NB4 (cell line): ENCODE data around the gene ADGRD2.

Experiments
- DNase-seq: peaks from one replicate; pipeline ENCODE4 v3.0.0; 2010; ENCODE audit warnings: low read depth
- H3K4me3 ChIP-seq: one replicate; pipeline ENCODE4 v1.5.1; 2011; ENCODE audit warnings: mild to moderate bottlenecking, low read depth, low read length, moderate library complexity
- MYC ChIP-seq: IDR thresholded peaks from 2 replicates; pipeline ENCODE4 v1.6.1; 2011; ENCODE audit warnings: low read depth, low read length
- POLR2A ChIP-seq: IDR thresholded peaks from 2 replicates; pipeline ENCODE4 v1.6.1; 2011; ENCODE audit warnings: mild to moderate bottlenecking; ENCODE audit not compliant: insufficient read length; ENCODE audit errors: extremely low read depth
- TF ChIP-seq, protein P1 (sequence below): IDR thresholded peaks from 2 replicates; pipeline ENCODE4 v1.6.1; 2011; ENCODE audit warnings: low read depth, low read length
- TF ChIP-seq, protein P2 (sequence below): IDR thresholded peaks from one replicate; pipeline ENCODE4 v1.5.1; 2012; ENCODE audit warnings: low read depth, low read length

ADGRD2 gene

DNA sequence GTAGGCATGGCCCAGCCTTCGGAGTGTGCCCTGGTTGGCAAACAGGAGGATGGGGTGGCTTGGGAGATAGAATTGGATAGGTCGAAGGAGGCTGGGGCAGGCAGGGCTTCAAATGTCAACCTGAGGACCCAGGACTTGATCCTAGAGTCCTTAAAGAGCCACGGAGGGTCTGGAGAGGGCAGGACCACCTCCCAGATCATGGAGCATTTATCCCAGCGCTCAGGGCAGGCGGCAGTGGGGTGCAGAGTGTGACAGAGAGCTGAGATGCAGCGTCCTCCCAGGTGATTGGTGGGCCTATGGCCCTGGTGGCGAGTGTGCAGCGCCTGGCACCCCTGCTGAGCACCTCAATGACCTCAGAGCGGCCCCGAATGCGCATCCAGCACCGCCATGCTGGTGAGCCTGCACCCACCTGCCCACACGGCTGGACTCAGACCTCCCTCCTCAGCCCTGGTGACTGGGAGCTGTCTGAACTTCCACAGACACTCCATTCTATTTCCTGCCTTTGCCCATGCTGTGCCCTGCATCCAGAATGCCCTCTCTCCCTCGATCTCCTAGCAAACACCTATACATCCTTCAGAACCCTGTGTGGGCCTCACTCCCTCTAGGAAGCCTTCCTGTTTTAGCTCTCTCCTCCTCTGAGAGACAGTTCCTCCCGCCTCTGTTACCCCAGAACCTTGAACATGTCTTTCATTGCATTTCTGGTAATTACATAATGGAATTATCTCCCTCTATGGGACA is 6.3 kb downstream of the ADGRD2 start:
- TF ChIP-seq POLR2A (no peak), MYC (no peak)
- TF ChIP-seq, protein P1, sequence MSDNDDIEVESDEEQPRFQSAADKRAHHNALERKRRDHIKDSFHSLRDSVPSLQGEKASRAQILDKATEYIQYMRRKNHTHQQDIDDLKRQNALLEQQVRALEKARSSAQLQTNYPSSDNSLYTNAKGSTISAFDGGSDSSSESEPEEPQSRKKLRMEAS = no peak
- TF ChIP-seq, protein P2, sequence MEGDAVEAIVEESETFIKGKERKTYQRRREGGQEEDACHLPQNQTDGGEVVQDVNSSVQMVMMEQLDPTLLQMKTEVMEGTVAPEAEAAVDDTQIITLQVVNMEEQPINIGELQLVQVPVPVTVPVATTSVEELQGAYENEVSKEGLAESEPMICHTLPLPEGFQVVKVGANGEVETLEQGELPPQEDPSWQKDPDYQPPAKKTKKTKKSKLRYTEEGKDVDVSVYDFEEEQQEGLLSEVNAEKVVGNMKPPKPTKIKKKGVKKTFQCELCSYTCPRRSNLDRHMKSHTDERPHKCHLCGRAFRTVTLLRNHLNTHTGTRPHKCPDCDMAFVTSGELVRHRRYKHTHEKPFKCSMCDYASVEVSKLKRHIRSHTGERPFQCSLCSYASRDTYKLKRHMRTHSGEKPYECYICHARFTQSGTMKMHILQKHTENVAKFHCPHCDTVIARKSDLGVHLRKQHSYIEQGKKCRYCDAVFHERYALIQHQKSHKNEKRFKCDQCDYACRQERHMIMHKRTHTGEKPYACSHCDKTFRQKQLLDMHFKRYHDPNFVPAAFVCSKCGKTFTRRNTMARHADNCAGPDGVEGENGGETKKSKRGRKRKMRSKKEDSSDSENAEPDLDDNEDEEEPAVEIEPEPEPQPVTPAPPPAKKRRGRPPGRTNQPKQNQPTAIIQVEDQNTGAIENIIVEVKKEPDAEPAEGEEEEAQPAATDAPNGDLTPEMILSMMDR = no peak
- no peak for DNase-seq

DNA sequence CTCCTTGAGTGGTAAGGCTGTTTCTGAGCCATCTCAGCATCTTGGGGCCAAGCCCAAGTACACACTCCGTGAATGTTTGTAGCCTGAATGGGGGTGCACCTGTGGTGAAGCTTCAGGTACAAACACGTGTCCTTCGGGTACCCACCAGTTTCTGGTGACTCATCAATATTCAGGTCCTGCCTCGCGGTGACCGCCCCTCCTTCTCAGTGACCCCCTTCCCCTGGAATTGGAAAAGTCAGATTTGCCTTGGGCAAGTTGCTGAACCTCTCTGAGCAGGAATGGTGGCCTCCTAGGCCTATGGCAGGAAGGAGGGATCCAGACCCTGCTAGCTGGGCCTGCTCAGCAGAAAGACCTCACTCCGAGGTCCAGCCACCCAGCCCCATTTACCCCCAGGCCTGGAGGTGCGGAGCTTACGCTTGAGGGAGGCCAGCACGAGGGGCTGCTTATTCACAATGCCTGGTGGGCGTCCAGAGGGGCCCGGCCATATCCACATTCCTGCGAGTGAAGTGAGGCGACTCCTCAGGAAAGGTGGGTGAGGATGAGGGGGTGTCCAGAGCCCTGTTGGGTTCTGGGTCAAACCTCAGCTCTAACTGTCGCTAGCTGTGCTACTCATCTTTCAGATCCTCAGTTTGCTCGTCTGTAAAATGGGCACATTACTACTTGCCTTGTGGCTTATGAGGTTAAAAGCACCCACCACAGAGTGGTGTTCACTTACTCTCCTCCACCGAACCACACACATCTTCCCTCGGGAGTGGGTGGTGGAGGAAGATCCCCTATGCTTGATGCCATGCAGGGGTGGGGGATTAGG is 7.0 kb downstream of the ADGRD2 start:
- TF ChIP-seq, protein P1 = no peak
- TF ChIP-seq POLR2A = no peak
- TF ChIP-seq, protein P2 = no peak
- TF ChIP-seq MYC = no peak
- DNase-seq = no peak
- no peak overlapping the region for H3K4me3 ChIP-seq

More for the DNA sequence above, 6.3 kb downstream of the ADGRD2 start:
- H3K4me3 ChIP-seq = no peak overlapping the region

DNA sequence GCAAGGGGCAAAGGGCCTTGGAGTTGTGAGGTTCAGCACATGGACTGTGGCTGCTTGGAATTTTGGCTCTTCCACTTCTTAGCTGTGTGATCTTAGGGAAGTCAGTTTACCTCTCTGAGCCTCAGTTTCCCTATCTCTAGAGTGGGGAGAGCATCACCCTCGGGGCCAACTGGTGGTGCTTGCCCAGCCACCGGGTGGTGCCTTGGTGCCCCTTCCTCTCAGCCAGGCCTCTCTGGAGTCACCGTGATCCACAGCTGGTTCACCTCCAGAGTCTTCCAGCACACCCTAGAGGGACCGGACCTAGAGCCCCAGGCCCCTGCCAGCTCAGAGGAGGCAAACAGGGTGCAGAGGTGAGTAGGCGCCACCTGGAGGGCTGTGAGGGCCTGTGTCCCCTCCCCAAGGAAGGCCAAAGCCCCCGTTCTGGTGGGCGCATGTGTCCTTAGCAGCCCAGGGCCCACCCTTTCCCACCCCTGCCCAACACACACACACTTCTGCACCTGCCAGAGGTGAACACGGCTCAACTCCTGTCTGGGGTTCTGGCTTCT is 7.7 kb downstream of the ADGRD2 start:
- no peak overlapping the region for H3K4me3 ChIP-seq
- no peak for DNase-seq
- TF ChIP-seq MYC = no peak
- TF ChIP-seq, protein P2 = peak; percentile 4

DNA sequence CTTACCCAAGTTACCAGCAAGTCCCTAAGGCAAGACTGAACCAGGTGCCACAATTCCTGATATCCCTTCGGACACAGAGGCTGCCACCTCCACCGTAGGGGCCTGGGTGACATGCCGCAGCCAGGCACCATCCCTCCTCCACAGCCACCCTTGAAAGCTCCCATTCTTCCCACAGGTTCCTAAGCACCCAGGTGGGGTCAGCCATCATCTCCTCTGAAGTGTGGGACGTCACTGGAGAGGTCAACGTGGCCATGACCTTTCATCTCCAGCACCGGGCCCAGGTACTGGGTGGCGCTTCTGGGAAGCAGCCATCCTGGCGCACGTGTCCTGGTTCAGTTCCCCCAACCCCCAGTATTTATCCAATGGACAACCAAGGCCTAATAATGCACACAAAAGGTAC is 8.2 kb downstream of the ADGRD2 start:
- TF ChIP-seq, protein P1 = no peak
- TF ChIP-seq, protein P2 = no peak
- TF ChIP-seq POLR2A (no peak), MYC (no peak)
- no peak for DNase-seq
- H3K4me3 ChIP-seq = no peak overlapping the region

DNA sequence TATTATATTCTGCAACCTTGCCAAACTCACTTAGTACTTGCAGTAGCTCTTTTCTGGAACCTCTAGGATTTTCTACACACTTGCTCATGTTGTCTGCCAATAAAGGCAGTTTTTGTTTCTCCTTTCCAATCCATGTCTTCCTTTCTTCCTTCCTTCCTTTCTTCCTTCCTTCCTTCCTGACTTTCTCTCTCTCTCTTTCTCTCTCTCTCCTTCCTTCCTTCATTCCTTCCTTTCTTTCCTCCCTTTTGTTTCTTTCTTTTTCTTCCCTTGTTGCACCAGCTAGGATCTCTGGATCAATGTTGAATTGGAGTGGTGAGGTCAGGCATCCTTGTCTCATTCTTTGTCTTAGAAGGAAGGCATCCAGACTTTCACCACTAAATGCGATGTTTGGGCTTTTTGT is 12.5 kb downstream of the ADGRD2 start:
- TF ChIP-seq POLR2A (no peak), MYC (no peak)
- TF ChIP-seq, protein P2 = no peak
- TF ChIP-seq, protein P1 = no peak
- no peak overlapping the region for H3K4me3 ChIP-seq
- no peak for DNase-seq
